ENCODE measurements around the gene RPS6KA5. TPM values are rescaled to one million over a fixed set of nuclear protein-coding genes. Genes with fewer than 3 reads are reported as not detected.

The RPS6KA5 gene
- total RNA-seq, 1 donor from 2014 or later: 11.3 TPM

DNA sequence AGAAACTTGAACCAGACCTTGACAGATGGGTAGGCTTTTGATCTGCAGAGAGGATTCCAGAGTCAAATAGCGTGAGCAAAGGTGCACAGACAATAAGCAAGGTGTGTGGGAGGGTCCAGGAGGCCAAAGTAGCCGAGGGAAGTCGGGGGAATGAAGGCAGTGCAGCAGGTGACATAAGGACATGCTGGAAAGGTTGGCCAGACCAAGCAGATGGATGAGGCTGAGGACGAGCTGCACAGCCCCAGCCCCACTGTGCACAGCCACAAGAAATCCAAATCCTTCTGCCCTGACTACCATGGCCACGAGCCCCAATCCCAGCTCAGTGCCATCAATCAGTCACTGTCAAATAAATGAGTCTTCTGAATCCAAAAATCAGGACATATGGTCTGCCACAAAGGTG lies 249.6 kb downstream of the RPS6KA5 start:
- no peak overlapping the region for H3K27ac ChIP-seq
- H3K9me3 ChIP-seq: no peaks in the 10 kb centered on the region
- intact Hi-C loops (cut with DNase I): no loop called here
- TF ChIP-seq, protein P1, sequence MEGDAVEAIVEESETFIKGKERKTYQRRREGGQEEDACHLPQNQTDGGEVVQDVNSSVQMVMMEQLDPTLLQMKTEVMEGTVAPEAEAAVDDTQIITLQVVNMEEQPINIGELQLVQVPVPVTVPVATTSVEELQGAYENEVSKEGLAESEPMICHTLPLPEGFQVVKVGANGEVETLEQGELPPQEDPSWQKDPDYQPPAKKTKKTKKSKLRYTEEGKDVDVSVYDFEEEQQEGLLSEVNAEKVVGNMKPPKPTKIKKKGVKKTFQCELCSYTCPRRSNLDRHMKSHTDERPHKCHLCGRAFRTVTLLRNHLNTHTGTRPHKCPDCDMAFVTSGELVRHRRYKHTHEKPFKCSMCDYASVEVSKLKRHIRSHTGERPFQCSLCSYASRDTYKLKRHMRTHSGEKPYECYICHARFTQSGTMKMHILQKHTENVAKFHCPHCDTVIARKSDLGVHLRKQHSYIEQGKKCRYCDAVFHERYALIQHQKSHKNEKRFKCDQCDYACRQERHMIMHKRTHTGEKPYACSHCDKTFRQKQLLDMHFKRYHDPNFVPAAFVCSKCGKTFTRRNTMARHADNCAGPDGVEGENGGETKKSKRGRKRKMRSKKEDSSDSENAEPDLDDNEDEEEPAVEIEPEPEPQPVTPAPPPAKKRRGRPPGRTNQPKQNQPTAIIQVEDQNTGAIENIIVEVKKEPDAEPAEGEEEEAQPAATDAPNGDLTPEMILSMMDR (IDR thresholded peaks at IDR 0.05): no peak
- no peaks in the 10 kb centered on the region for H3K36me3 ChIP-seq
- peaks cover 14% of the 10 kb centered on the region for H3K4me1 ChIP-seq
- ATAC-seq (no peak), DNase-seq (no peak)
- H3K4me3 ChIP-seq: no peak overlapping the region
- H3K27me3 ChIP-seq (ENCODE audit: low read depth): no peaks in the 10 kb centered on the region

DNA sequence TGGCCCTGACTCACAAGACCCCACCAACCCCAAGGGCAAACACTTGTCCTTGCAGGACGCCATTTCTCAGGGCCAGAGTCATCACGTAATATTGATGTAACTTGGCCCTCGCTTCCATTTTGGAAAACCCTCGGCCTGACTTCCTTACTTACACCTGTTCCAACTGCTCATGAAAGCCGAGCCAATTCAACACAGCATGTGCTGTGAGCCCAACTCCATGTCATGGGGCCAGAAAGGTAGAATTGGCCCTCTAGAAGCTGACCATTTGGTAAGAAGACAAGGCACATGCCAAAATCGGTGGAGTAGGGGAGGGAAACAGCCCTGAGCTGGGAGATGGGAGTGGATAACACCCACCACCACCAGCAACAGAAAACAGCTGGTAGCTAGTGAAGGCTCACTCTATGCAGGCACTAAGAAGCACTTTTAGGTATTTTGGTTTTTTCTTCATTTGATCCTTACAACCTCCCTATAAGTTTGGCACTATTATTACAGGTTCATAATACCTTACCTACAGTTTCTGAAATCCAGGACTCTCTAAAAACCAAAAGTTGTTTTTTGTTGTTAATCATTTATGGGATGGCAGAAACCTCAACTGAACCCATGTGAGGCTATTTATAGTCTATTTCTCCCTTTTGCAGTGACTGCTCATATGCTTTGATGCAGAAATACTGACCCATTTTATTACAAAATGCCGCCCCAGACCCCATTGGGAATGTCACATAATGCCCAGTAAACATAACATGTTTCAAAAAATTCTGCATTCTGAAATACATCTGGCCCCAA lies 250.7 kb downstream of the RPS6KA5 start:
- intact Hi-C loops (cut with DNase I): no loop called here
- Histone ChIP-seq H3K4me3 (no peak overlapping the region), H3K27ac (no peak overlapping the region), H3K4me1 (peaks cover 9% of the 10 kb centered on the region), H3K36me3 (no peaks in the 10 kb centered on the region), H3K27me3 (ENCODE audit: low read depth) (no peaks in the 10 kb centered on the region), H3K9me3 (no peaks in the 10 kb centered on the region)
- ATAC-seq: no peak
- no peak for DNase-seq
- TF ChIP-seq, protein P1 (IDR thresholded peaks at IDR 0.05): no peak

DNA sequence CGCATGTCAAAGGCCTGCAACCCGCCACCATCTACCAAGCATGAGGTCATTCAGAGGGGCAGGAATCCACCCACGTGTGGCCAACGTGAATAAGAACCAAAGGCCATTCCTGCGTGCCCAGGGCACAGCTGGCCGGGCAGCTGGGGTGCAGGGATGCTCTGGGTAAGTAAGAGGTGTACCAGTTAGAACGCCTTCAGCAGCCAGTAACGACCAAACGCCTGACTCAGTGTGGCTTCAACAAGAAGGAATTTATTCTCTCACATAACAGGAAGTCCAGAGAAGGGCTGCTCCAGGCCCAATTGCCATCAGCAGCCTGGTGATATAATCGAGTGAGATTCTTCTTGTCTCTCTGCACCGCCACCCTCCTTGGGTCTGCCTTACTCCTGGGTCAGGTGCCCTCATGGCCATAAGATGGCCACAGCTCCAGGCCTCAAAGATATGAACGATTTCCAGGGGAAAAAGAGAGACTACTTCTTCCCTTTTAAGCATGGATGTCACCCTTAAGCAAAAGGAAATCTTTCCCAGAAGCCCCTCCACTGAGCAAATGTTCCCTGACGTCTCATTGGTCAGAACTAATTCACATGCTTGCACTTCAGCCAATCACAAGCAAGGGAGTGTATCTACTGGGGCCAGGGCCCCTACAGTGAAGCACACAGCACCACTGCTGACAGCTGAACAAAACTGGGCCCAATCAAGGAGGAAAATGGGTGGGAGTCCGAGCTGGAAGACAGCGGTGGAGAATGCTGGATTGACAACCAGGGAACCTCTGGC lies 251.5 kb downstream of the RPS6KA5 start:
- TF ChIP-seq, protein P1 (IDR thresholded peaks at IDR 0.05): no peak
- no peaks in the 10 kb centered on the region for H3K27me3 ChIP-seq (ENCODE audit: low read depth)
- DNase-seq (no peak), ATAC-seq (no peak)
- peaks cover 13% of the 10 kb centered on the region for H3K4me1 ChIP-seq
- intact Hi-C loops (cut with DNase I): no loop called here
- H3K27ac ChIP-seq: no peak overlapping the region
- H3K4me3 ChIP-seq: no peak overlapping the region
- no peaks in the 10 kb centered on the region for H3K9me3 ChIP-seq
- no peaks in the 10 kb centered on the region for H3K36me3 ChIP-seq

DNA sequence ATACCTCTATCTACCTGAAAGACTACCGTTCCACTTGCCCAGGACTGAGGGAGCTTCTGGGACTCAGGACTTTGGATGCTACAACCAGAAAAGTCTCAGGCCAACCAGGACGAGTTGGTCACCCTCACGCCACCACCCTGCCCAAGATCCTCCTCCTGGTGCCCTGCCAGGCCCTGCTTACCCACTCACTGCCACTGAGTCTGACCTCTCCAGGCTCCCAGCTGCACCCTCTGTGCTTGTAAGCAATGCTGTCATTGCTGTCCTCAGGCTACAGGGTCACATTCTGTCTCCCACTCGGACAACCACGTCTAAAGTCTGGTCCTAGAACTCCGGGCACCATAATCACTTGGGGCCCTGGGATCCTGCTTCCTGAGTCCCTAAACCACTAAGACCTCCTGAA lies 253.4 kb downstream of the RPS6KA5 start:
- intact Hi-C loops (cut with DNase I): no loop called here
- no peak overlapping the region for H3K4me3 ChIP-seq
- no peaks in the 10 kb centered on the region for H3K9me3 ChIP-seq
- no peaks in the 10 kb centered on the region for H3K36me3 ChIP-seq
- no peak overlapping the region for H3K27ac ChIP-seq
- DNase-seq: no peak
- ATAC-seq: no peak
- peaks cover 27% of the 10 kb centered on the region for H3K4me1 ChIP-seq
- no peaks in the 10 kb centered on the region for H3K27me3 ChIP-seq (ENCODE audit: low read depth)
- TF ChIP-seq, protein P1 (IDR thresholded peaks at IDR 0.05): no peak

DNA sequence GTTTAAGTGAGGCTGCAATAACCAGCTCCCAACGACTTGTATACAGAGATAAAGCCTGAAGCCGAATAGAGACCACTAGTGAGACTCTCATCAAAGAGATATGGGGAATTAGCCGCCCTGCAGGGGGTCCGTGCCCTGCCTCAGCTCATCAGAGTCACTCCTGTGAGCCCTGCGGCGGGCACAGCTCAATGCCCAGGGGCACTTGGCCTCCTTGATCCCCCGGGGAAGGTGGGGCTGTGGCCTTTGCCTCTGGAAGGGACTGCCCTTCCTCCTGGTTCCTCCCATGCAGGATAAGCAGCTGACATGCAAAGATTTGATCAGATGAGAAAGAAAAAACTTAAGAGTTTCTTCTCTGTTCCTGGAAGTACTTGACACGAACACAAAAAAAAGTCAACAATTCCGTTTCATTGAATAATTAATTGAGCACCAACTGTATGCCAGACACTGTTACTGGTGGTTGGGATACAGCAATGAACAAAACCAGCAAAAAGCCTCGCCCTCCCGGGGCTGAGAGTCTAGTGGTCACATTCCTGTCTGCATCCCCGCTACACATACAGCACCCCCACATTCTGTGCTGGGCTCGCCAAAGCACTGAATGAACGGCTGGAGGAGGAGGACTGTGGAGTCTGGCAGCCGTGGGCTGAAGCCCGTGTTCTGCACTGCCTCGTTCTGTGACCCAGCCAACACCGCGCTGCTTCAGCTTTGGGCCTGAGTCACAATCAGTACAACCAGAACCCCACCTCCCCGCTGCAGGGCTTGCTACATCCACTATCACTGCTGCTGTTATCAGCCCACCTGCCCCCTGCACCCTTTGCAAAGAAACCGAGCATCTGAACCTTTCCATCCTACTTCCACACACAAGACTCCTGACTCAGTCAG lies 254.5 kb downstream of the RPS6KA5 start:
- no peak for DNase-seq
- TF ChIP-seq, protein P1 (IDR thresholded peaks at IDR 0.05): no peak
- H3K4me1 ChIP-seq: peaks cover 29% of the 10 kb centered on the region
- ATAC-seq: no peak
- intact Hi-C loops (cut with DNase I): no loop called here
- no peaks in the 10 kb centered on the region for H3K36me3 ChIP-seq
- H3K4me3 ChIP-seq: no peak overlapping the region
- H3K27ac ChIP-seq: no peak overlapping the region
- H3K27me3 ChIP-seq (ENCODE audit: low read depth): no peaks in the 10 kb centered on the region
- H3K9me3 ChIP-seq: no peaks in the 10 kb centered on the region
